ENCODE results near the gene ZNF423.
"Not testable (repeated sequence)": the region's sequence is repeated elsewhere in the genome, so short reads cannot be mapped to it uniquely, and the experiment has no call there.

The ZNF423 gene

DNA sequence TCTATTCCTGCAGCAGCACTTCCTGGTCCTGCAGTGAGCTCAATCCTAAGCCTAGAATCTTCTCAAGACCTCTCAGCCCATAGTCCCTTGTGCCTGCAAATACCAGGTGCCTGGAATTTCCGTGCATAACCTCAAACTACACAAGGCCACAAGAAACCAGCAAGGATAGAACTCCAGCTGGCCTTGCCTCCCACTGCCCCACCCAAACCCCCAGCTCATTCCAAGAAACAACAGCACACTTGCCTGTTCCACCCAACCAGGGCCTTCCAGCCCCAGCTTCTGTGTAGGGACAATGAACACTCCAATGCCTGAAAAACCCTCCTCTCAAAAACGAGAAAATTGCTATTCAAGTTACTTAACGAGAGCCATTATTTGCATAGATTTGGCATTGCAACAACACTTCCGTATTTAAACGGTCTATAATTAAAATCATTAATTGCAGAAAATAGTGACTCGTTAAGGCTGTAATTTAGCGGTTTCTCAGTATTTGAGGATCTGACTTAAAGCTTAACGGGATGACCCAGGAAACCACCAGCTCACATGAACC lies 335.3 kb downstream of the ZNF423 start:
- DNase-seq = no peak

DNA sequence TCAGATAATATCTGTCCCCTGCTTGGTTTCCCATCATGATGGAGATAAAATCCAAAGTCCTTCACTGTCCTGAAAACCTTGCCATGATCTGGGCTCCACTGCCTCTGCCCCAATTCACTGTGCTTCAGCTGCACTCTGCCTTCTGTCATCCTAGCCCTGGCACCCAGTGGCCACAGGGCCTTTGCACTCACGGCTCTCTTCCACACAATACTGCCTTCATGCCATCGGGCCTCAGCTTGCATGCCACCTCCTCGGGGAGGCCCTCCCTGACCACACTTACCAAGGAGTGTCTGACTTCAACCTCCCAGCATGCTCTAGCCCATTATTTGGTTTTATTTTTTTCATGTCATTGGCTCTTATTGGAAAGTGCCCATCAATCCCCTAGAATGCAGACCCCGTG lies 336.2 kb downstream of the ZNF423 start:
- no peak for DNase-seq

DNA sequence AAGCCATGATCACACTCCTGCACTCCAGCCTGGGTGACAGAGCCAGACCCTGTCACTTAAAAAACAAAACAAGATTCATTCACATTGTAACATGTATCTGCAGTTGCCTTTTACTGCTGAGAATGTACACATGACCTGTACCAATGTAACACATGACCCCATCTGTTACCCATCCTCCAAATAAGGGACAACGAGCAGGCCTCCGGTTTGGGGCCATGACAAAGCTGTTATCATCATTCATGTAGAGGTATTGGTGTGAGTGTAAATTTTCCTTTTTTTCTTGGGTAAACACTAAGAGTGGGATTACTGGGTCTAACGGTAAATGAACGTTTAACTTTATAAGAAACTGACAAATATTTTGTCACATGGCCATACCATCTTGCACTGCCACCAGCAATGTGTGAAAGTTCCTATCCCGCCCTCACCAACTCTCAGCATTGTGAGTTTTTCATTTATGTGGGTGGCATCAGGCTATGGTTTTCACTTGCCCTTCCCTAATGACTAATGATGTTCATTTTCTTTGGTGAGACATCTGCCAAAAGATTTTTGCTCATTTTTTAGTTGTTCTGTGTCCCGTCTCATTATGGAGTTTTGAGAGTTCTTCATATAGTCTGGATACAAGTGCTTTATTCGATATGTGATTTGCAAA lies 336.8 kb downstream of the ZNF423 start:
- DNase-seq = no peak

DNA sequence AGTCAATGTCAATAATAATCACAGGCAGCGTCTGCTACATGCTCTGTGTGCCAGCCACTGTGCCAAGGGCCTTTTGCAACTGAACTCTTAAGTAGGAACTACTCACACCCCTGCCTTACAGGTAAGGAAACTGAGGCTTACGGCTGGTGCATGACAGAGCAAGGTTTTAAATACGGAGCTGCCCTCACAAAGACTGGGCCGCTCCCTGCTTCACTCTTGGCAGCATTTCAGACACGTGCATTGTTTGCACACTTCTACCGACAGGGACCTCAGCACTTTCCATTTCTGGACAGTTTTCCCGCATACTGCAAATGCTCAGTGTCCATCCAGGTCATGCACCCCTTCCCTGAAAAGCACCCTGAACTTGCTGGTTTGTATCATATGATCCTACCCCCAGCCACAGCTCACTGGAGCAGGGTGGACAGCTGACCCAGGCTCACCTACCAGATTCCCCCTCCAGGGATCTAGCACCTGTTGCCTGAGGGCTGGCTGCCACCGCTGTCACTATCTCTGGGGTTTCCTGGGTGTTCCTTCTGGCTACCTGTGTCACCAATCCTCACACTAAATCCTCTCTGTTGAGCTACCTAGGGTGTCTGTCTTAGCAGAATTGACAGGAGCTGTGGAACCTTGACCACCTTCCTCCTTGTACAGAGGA lies 339.4 kb downstream of the ZNF423 start:
- DNase-seq = no peak

DNA sequence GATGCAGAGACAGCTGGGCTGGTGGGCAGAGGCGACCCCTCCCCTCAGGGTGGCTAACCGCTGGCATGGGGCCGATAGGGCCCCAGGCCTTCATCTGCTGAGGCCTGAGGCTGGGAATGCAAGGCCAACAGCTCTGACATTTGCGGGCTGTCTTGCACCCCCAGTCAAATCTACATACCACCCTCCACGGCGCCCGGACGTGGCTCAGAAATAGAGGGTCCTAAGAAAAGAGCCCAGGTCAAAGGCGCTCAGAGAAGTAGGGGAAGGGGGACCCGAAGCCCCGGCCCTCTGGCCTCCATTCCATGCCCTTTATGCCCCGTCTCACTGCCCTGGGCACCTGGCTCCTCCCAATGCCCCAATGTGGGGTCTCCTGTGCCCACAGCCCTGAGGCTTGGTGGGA lies 340.1 kb downstream of the ZNF423 start:
- no peak for DNase-seq

DNA sequence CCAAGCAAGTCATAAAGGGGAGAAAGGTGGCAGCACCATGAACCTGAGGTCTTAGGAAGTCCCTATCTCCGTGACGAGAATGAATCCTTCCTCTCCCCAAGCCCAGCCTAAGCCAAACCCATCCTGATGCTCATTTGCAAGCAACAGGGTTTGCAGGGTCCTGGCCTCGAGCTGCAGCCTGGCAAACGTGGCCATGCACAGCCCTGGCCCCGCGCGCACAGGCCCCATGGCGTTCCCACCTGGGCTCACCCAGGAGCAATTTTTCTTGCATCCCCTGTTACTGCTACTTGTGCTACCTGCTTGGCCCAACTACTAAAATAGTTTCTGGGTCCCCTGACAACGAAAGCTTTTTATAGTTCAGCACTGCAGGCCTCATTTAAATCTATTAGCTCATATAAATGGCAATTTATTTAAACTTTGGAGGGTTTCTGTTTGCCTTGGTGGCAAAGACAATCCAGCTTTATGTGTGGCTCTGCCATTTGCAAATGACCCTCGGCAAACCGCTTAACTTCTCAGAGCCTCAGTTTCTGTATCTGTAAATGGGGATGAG lies 340.8 kb downstream of the ZNF423 start:
- DNase-seq = no peak

DNA sequence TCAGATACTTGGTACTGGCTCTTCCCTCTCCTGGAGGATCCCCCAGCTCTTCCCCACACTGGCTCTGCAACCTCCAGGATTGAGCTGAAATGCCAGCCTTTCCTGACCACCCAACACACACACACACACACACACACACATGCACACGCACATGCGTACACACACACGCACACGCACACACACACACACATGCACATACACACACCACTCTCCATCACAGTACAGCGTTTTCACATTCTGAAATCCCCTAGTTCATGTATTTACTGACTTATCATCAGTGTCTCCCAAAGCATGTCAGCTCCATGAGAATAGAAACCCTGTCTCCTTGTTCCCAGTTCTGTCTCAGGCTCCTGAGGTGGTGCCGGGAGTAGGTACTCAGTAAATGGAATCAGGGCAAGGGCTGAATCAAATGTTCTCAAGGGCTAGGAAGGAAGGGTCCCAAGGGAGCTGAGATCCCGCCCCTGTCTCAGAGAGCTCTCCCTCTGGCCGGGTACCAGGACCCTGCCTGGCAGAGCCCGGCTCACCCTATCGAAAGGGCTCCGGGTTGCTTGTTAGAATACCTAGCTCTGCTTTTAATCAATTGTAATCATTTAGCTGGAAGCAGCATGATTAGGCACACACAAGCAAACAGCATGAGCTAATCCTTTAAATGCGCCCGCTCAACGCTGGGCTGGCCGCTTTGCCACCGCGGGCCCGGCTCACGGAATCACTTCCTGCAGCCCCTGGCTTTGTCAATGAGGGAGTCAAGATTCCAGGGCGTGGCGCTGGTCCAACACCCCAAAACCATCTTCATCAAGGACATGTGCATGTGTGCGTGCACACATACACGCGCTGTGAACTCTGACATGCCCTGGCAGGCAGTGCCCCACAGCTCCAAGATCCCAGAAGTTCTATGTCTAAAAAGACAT lies 341.6 kb downstream of the ZNF423 start:
- DNase-seq = no peak

DNA sequence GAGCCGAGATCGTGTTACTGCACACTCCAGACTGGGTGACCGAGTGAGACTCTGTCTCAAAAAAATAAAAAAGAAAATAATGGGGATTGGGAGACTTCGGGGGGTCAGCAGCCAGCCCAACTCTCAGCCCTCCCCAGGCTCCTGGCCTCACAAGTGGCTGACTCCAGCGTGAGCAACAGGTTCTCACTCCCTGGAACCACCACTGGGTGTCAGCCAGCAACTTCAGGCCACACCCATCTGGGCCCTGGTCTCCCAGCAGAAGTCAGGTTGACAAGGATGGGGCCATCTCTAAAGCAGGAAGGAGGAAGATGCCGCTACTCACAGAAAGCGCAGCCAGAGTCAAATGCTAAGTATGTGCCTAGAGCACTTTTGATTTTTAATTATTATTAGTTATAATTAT lies 342.9 kb downstream of the ZNF423 start:
- no peak for DNase-seq

DNA sequence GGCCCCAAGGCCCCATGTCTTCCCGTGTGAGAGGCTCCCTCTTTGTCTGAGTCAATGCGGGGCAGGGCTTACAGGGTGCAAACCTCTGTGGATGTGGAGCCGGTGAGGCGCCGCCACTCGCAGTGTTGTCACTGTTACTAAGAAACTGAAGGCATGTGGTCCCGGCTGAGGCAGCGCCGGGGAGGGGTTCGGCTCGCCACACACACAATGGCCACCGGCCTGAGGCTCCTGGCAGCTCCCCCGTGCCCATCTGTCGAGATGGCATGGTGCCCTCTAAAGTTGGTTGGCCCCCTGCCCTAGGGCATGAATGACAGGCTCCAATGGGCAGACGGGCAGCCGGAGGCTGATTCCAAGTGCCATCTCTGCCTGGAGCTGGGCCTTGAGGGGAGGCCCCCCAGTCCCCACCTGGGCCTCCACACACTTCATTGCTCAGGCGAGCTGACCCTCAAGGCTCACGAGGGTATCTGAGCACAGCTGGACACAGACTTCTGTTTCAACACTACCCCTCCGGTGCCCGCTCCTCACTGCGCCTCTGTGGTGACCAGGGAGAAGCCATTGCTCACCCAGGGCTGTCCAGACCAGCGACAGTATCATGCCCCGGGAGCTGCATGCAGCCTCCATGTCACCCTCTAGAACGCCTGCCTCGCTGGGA lies 345.1 kb downstream of the ZNF423 start:
- DNase-seq = no peak

DNA sequence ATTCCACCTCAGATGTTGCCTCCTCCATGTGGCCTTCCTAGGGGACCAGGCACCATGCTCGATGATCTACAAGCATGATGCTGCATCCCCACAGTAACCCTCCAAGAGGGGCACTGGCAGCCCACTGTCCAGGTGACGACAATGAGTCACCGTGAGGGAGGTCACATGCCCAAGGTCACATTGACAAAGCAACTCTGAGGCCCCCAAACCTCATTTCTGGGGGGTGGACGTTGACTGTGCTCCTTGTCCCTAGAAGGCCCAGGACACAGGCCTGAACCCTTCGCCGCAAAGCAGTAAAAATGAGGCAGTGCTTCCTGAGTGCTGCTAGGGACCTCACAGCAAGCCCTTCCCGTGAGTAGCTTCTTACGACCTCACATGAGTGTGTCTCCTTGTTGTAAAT lies 345.8 kb downstream of the ZNF423 start:
- no peak for DNase-seq

DNA sequence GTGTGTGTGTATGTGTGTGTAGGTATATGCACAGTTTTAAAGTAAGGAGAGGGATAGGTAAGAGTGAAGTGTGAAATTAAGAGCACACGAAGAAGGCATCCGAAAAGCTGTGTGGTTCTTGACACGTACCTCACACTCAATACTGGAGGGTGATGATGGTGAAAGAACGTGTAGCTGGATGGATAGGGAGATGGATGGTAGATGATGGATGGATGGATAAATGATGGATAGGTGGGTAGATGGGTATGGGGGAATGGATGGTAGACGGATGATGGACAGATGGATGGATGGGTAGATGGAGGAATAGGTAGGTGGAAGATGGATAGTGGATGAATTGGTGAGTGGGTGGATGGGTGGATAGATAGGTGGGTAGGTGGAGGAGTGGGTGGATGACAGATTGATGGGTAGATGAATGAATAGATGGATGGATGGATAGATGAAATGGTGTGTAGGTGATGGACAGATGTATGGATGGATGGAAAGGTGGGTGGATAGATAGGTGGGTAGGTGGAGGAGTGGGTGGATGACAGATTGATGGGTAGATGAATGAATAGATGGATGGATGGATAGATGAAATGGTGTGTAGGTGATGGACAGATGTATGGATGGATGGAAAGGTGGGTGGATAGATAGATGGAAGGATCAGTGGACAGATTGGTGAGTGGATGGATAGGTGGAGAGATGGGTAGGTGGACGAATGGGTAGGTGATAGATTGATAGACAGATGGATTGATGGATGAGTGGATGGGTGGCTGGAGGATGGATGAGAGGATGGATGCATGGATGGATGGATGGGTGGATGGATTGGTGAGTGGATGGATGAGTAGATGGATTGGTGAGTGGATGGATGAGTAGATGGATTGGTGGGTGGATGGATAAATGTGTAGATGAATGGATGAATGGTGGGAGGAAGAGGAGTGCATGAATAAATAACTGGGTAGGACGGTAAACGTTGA lies 349.6 kb downstream of the ZNF423 start:
- not testable (repeated sequence) for DNase-seq

DNA sequence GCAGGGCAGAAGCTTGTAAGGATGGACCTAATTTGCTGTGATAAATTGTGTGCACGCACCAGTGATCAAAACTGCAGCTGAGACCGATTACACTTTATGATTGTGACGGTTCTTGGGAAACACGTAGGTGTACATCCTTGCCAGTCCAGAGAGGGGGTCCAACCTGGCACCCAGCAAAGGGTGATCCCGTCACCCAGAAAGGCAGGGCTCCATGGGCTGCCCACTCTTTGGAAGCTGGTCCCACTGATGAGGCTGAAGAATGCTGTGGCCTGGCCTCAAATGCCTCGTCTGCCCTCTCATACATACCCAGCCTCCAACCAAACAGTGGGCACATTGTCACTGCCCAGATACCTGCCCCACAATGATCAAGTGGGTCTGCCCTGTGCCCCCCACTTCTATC lies 350.4 kb downstream of the ZNF423 start:
- no peak for DNase-seq

DNA sequence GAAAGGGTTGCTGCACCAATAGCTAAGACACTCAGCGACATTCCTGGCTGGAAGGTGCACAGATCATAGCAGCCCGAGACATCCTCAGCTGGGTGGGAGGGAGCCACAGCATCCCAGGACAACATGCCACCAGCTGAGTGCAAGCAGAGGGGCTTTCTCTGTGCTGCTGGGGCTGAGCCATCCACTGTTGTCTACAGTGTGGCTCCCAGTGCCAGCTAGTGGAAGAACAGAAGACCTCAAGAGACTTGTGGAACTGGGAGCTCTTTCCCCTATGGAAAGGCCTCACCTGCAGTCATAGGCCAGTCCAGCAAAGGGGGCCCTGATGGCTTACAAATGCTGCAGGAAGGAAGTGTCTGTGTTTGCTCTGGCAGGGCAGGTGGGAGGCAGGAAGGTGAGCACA lies 351.3 kb downstream of the ZNF423 start:
- DNase-seq = no peak

DNA sequence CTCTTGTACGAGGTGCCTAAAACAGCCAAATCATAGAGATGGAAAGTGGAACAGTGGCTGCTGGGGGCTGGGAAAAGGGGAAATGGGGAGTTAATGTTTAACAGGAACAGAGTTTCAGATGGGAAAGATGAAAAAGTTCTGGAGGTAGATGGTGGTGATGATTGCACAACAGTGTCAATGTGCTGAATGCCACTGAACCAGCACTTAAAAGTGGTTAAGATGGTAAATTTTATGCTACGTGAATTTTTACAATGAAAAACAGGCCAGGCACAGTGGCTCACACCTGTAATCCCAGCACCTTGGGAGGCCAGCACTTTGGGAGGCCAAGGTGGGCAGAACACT lies 351.9 kb downstream of the ZNF423 start:
- DNase-seq = no peak

DNA sequence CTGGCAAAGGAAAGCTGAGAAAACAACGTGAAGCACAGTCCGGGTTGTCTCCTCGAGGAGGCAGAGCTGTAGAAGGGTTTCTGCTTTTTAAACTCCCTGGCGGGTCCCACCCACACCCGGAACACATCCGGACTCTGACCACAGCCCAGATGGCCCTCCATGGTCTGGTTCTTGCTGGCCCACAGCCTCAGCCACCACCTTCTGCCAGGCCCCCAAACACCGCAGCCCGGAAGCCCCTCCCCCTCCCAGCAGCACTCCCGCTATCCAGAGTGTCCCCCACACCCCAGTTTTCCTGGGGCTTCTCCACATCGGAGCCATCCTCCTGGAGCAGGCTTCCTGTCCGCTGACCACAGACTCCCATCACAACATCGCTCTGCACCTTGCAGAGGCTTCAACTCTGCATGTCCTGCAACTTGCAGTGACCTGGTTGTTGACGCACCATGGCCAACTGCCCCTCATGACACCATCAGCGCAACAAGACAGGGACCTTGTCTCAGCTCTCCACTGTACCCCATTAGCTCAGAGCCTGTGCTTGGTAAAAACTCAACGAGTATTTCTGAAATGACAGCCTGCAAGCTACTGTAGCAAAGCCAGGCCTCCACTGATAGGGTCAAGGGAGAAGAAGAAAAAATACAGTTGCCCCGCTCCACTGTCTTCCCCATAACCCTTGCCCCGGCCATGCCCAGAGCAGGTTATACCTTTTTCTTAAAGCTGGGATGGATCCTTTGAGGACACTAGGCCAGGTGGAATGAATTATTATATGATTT lies 352.5 kb downstream of the ZNF423 start:
- DNase-seq = no peak

DNA sequence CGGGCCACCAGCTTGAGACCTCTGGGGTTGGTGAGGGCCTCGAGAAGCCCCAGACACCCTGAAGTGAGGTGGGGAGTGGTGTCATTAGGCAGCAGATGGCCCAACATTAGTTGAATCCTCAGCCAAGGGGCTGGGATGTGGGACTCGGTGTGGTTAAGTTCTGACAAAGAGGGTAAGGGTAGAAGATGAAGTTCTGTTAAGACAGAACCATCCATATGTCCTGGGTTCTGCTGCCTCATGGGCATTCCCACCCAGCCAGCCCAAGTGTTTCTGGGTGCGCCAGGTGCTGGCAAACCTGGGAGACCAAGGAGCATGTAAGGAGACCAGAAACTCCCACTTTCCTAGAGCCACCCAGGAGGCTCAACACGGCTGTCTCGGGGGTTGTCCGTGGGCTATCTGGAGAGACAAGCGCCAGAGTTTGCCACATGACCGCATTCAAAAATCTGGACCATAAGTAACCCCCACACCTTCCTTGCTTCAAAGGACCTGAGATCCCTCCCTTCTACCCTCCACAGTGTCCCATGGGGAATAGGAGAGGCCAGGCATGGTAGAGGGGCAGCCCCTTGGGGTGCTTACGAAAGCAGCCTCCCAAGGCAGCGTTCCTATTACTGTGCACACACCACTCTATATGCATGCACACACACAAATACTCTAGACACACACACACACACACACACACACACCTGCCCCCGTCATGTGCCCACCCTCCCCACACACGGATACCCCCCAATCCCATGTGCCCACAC lies 353.6 kb downstream of the ZNF423 start:
- DNase-seq = no peak

DNA sequence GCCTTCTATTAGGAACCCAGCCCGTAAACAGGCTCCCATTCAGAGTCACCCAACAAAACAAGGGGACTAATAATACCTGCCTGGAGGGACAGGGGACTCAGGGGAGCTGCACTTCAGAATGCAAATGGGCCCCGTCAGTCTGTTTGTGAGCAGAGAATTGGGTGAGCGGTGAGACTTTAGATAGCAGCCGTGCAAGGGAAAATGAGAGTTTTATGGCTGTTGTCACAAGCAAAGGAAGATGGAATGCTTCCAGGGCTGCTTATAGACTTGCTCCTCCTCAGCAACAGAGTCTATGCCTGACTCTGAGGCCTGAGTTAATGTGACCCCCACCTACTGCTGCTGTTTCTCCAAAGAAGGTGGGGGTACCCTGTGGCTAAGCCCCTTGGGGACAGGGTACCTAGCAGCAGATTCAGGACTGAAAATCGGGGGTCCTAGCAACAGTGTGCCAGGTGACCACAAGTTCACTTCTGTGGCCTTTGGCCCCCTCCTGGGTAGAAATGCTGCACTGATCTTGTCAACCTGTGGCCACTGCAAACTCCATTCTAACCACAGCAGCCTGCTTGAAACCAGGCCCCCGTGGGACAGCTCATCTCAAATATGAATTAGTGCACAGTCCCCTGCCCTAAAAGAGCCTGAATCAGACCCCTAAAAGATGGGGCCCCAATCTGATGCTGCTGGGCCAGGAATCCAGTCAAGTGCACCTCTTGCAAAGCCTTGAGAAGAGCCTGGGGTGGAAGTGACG lies 355.9 kb downstream of the ZNF423 start:
- no peak for DNase-seq

DNA sequence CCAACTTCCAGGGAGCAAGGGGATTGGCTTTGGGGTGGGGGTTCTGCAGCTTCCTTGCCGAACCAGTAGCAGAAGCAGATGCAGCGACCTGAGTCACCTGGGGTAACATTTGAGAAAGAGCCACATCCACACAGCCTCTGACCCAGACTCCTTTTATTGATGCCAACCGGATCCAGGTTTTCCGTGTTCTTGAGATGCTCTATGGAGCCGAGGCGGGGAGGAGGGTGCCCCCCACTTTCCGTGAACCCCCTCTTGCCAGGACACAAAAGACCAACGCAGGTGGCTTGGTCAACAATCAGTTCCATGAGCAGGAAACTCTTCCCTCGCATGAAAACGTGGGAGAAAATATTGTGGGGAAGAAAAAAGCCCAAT lies 356.5 kb downstream of the ZNF423 start:
- DNase-seq = no peak

DNA sequence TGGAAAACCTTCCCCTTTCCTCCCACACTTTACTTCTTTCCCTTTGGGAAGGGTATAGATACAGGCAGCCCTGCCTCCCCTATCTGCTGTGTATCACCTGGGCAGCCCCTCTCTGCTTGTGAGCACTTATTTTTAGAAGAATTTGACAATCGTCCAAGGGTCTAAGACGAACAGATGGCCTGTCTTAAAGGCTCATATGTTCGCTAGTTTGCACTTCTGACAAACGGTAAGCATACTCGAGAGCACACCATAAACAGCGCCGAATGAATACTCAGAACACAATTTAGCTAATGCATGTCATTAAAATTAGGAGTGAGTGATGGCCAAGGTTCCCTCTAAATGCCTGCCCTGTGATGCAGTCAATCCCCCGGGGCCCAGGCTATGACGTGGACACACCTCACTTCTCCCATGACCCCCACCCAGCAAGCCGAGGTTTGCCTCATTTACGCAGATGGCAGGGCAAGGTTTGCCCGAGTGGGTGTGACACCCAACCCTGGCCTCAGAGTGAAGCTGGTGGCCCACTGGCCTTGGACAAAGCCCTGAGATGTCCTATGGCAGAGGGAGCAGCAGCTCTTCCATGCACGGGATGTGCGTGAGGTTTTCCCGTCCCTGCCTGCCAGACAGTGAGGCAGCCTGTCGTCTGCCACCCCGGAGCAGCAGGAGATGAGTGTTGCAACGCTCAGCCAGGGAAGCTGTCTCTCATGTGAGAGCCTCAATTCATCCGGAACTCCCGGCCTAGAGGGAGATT lies 357.1 kb downstream of the ZNF423 start:
- no peak for DNase-seq
